Keratinocyte (primary cell): Measurements from ENCODE around the gene ADCY7. TPM values are rescaled to one million over a fixed set of nuclear protein-coding genes. Genes with fewer than 3 reads are reported as not detected.

ENCODE experiments used
- DNase-seq: peaks from one replicate; pipeline ENCODE4 v3.0.0-alpha.2; 2011; ENCODE audit warnings: low read depth, missing footprints, low spot score
- FAIRE-seq: peaks from 2 replicates; lab custom pipeline; 2011; peaks lifted over from hg19 to GRCh38; lab: Jason Lieb, UNC
- H2AFZ ChIP-seq: 2 replicates; pipeline ENCODE4 v1.6.0; 2012; ENCODE audit warnings: low read length, control low read depth, inconsistent platforms; ENCODE audit not compliant: control insufficient read depth
- H3K27ac ChIP-seq: 2 replicates; pipeline ENCODE4 v1.5.1; 2011; ENCODE audit warnings: low read length; ENCODE audit not compliant: control insufficient read depth, insufficient read depth
- H3K27me3 ChIP-seq: 3 replicates; pipeline ENCODE4 v1.6.0; 2011; ENCODE audit warnings: low read length; ENCODE audit not compliant: control insufficient read depth, insufficient read depth; ENCODE audit errors: extremely low read depth
- H3K36me3 ChIP-seq, 2 experiments: 2 replicates in 1 of 2; 3 replicates in 1 of 2; pipeline ENCODE4 v1.5.1; 2011; ENCODE audit warnings: low read length in 2 of 2, mild to moderate bottlenecking in 1 of 2; ENCODE audit not compliant: control insufficient read depth in 2 of 2, insufficient read depth in 2 of 2; ENCODE audit errors: extremely low read depth in 1 of 2
- H3K4me1 ChIP-seq: 3 replicates; pipeline ENCODE4 v1.5.1; 2011; ENCODE audit warnings: low read length; ENCODE audit not compliant: control insufficient read depth, insufficient read depth; ENCODE audit errors: extremely low read depth
- H3K4me2 ChIP-seq: 3 replicates; pipeline ENCODE4 v1.6.0; 2011; ENCODE audit warnings: low read depth, low read length; ENCODE audit not compliant: control insufficient read depth, insufficient read depth; ENCODE audit errors: extremely low read depth
- H3K4me3 ChIP-seq, 3 experiments: fragments of 200-600 bp in 1 of 3; sonication (generic) in 1 of 3; 2 replicates in 2 of 3; 3 replicates in 1 of 3; pipeline ENCODE4 v1.5.1; 2011 to 2016; ENCODE audit warnings: low read length in 3 of 3, mild to moderate bottlenecking in 3 of 3, control low read depth in 2 of 3, inconsistent platforms in 1 of 3, low read depth in 1 of 3, mixed read lengths in 1 of 3, mixed run types in 1 of 3, moderate library complexity in 1 of 3; ENCODE audit not compliant: control insufficient read depth in 2 of 3, insufficient read depth in 2 of 3; ENCODE audit errors: extremely low read depth in 1 of 3
- H3K79me2 ChIP-seq: 2 replicates; pipeline ENCODE4 v1.6.0; 2012; ENCODE audit warnings: low read length; ENCODE audit not compliant: control insufficient read depth, insufficient read depth
- H3K9ac ChIP-seq: 3 replicates; pipeline ENCODE4 v1.6.0; 2011; ENCODE audit warnings: low read length; ENCODE audit not compliant: control insufficient read depth, insufficient read depth; ENCODE audit errors: extremely low read depth
- H3K9me1 ChIP-seq: 3 replicates; pipeline ENCODE4 v1.6.0; 2011; ENCODE audit warnings: low read length; ENCODE audit not compliant: control insufficient read depth, insufficient read depth; ENCODE audit errors: extremely low read depth
- H3K9me3 ChIP-seq: 2 replicates; pipeline ENCODE4 v1.5.1; 2012; ENCODE audit warnings: low read depth, low read length; ENCODE audit not compliant: control insufficient read depth
- H4K20me1 ChIP-seq: 3 replicates; pipeline ENCODE4 v1.6.0; 2011; ENCODE audit warnings: low read length; ENCODE audit not compliant: control insufficient read depth, insufficient read depth; ENCODE audit errors: extremely low read depth
- EZH2 ChIP-seq: IDR thresholded peaks from one replicate; pipeline ENCODE4 v1.6.1; 2012; ENCODE audit warnings: inconsistent platforms, mild to moderate bottlenecking, low read length, moderate library complexity
- dilution Hi-C: fragments of 300-500 bp; cut with MboI; formaldehyde crosslinking; loops from one replicate; pipeline ENCODE4 v1.7.0; 2020; ENCODE audit warnings: low sequenced_read_pairs; ENCODE audit not compliant: extremely low pct_ligation_motif_present
- polyA plus RNA-seq, 5 experiments: library from polyadenylated mRNA; depleted of rRNA in 3 of 5; stranded (reverse) in 3 of 5; stranded (forward) in 1 of 5; unstranded in 1 of 5; fragments of >200 nt; gene quantifications; 1 replicate in 1 of 5; 2 replicates in 3 of 5; 3 replicates in 1 of 5; pipeline versions ENCODE4 v1.2.1 to v1.2.3, GENCODE V29; 2011 to 2012; ENCODE audit warnings: missing spikeins in 2 of 5, low read depth in 1 of 5, low replicate concordance in 1 of 5
- TF ChIP-seq, protein P1 (sequence below), 3 experiments: IDR thresholded peaks in 1 of 3; conservative IDR thresholded peaks in 1 of 3; optimal IDR thresholded peaks in 1 of 3; 2 replicates in 2 of 3; 3 replicates in 1 of 3; pipeline versions ENCODE3 to v1.5.1; 2011; ENCODE audit warnings: low read length in 3 of 3, mild to moderate bottlenecking in 3 of 3, moderate library complexity in 2 of 3, control low read depth in 1 of 3, inconsistent platforms in 1 of 3; ENCODE audit not compliant: insufficient read depth in 2 of 3; ENCODE audit errors: extremely low read depth in 1 of 3

ADCY7 gene
- polyA plus RNA-seq, 1 donor (not counting 4 experiments of a cell fraction or from before 2014, with no cell fraction given): 5.1 TPM

- FAIRE-seq: no peak
- Histone ChIP-seq H3K9me1 (peaks cover 3% of the 10 kb centered on the region), H3K79me2 (no peaks in the 10 kb centered on the region), H3K4me3 (no peak overlapping the region), H3K27ac (no peak overlapping the region), H3K27me3 (no peaks in the 10 kb centered on the region), H3K36me3 (no peaks in the 10 kb centered on the region), H3K4me1 (peaks cover 22% of the 10 kb centered on the region), H2AFZ (no peak overlapping the region), H3K4me2 (no peak overlapping the region), H3K9ac (no peak overlapping the region), H4K20me1 (no peaks in the 10 kb centered on the region), H3K9me3 (no peaks in the 10 kb centered on the region)
- no peak for TF ChIP-seq EZH2
- TF ChIP-seq, protein P1, sequence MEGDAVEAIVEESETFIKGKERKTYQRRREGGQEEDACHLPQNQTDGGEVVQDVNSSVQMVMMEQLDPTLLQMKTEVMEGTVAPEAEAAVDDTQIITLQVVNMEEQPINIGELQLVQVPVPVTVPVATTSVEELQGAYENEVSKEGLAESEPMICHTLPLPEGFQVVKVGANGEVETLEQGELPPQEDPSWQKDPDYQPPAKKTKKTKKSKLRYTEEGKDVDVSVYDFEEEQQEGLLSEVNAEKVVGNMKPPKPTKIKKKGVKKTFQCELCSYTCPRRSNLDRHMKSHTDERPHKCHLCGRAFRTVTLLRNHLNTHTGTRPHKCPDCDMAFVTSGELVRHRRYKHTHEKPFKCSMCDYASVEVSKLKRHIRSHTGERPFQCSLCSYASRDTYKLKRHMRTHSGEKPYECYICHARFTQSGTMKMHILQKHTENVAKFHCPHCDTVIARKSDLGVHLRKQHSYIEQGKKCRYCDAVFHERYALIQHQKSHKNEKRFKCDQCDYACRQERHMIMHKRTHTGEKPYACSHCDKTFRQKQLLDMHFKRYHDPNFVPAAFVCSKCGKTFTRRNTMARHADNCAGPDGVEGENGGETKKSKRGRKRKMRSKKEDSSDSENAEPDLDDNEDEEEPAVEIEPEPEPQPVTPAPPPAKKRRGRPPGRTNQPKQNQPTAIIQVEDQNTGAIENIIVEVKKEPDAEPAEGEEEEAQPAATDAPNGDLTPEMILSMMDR (optimal IDR thresholded peaks at IDR 0.05 in 1 of 3, IDR thresholded peaks at IDR 0.05 in 1 of 3, conservative IDR thresholded peaks at IDR 0.05 in 1 of 3; ENCODE audit: extremely low read depth in 1 of 3, insufficient read depth in 2 of 3, low read length in 3 of 3): no peak
- dilution Hi-C loops: no loop called here
- DNase-seq: no peak
These were observed 18.3 kb upstream of the ADCY7 start for GRCh38 chr16:50247906-50248608.

DNA sequence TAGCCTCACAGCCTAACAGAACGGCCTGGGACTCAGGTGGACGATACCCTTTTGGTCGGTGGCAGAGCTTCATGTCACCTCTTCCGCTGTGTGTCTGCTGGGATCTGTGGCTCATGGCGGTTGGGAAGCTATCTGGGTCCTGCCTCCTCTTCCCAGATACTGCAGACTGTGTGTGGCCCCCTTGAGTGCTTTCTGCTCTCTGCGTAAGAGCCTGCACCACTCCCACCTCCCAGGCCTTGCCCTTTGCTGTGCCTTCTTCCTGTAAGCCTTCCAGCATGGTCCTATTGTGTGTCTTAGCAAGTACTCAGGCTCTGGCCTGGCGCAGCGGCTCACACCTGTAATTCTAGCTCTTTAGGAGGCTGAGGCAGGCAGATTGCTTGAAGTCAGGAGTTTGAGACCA lies 17.5 kb upstream of the ADCY7 start:
- dilution Hi-C loops: no loop called here
- Histone ChIP-seq H3K36me3 (no peaks in the 10 kb centered on the region), H3K79me2 (no peaks in the 10 kb centered on the region), H2AFZ (no peak overlapping the region), H3K27me3 (no peaks in the 10 kb centered on the region), H3K4me3 (no peak overlapping the region), H3K4me2 (no peak overlapping the region), H4K20me1 (no peaks in the 10 kb centered on the region), H3K9me3 (no peaks in the 10 kb centered on the region), H3K4me1 (peaks cover 21% of the 10 kb centered on the region), H3K9me1 (peaks cover 3% of the 10 kb centered on the region), H3K9ac (no peak overlapping the region), H3K27ac (no peak overlapping the region)
- DNase-seq (no peak), FAIRE-seq (no peak)
- TF ChIP-seq, protein P1 (optimal IDR thresholded peaks at IDR 0.05 in 1 of 3, IDR thresholded peaks at IDR 0.05 in 1 of 3, conservative IDR thresholded peaks at IDR 0.05 in 1 of 3; ENCODE audit: extremely low read depth in 1 of 3, insufficient read depth in 2 of 3, low read length in 3 of 3): no peak
- no peak for TF ChIP-seq EZH2
